Fibroblast of pulmonary artery (primary cell): ENCODE data around the gene ENAH.
"Not testable (repeated sequence)": the region's sequence is repeated elsewhere in the genome, so short reads cannot be mapped to it uniquely, and the experiment has no call there.

ENCODE experiments used
- DNase-seq: peaks from one replicate; pipeline ENCODE4 v3.0.0-alpha.2; 2010; ENCODE audit warnings: low read depth
- H3K4me3 ChIP-seq: replicated peaks from 2 replicates; pipeline ENCODE4 v1.5.1; 2011; ENCODE audit warnings: low read depth, mild to moderate bottlenecking, control low read depth, low read length, moderate library complexity
- CTCF ChIP-seq: IDR thresholded peaks from 2 replicates; pipeline ENCODE4 v1.5.1; 2011; ENCODE audit warnings: mild to moderate bottlenecking, control low read depth, low read length, inconsistent platforms; ENCODE audit errors: missing control alignments

ENAH gene

GRCh38 chr1:225694151-225694603 is 41.3 kb upstream of the ENAH start:
- DNase-seq, result peak; percentile 94

GRCh38 chr1:225693697-225694096 is 40.8 kb upstream of the ENAH start:
- not testable (repeated sequence) for H3K4me3 ChIP-seq, DNase-seq

More at GRCh38 chr1:225694151-225694603, 41.3 kb upstream of the ENAH start:
- no peak for TF ChIP-seq CTCF
- H3K4me3 ChIP-seq, result no peak overlapping the region

GRCh38 chr1:225693085-225693696 is 40.3 kb upstream of the ENAH start:
- no peak for TF ChIP-seq CTCF
- no peak overlapping the region for H3K4me3 ChIP-seq
- no peak for DNase-seq

GRCh38 chr1:225692517-225692879 is 39.6 kb upstream of the ENAH start:
- TF ChIP-seq CTCF, result no peak
- H3K4me3 ChIP-seq, result no peak overlapping the region
- no peak for DNase-seq

GRCh38 chr1:225691861-225692516 is 39.1 kb upstream of the ENAH start:
- no peak for TF ChIP-seq CTCF
- no peak overlapping the region for H3K4me3 ChIP-seq
- peak; percentile 70 for DNase-seq

- DNase-seq, result peak; percentile 26
- H3K4me3 ChIP-seq, result no peak overlapping the region
- no peak for TF ChIP-seq CTCF
These were observed 38.5 kb upstream of the ENAH start for GRCh38 chr1:225691377-225691776.

GRCh38 chr1:225689882-225690459 is 37.0 kb upstream of the ENAH start:
- no peak for TF ChIP-seq CTCF
- DNase-seq, result no peak
- H3K4me3 ChIP-seq, result no peak overlapping the region
